A673 (cell line): ENCODE results near the gene POLDIP2.

Source experiments
- CTCF ChIP-seq: fragments of 300-800, 200-600 bp; sonication (generic); conservative IDR thresholded peaks from 2 replicates; pipeline ENCODE4 v1.5.1; 2017; ENCODE audit warnings: low read depth, mild to moderate bottlenecking, antibody characterized with exemption, low read length, moderate library complexity, mixed read lengths
- EZH2 ChIP-seq: fragments of 200-600 bp; sonication (generic); IDR thresholded peaks from 2 replicates; pipeline ENCODE4 v1.6.1; 2017; ENCODE audit warnings: borderline replicate concordance, low read depth, mild to moderate bottlenecking, mixed read lengths, antibody characterized with exemption, low read length; ENCODE audit not compliant: poor library complexity, severe bottlenecking

GRCh38 chr17:28392491-28392890 is 35.2 kb upstream of the POLDIP2 start:
- TF ChIP-seq EZH2 = no peak
- no peak for TF ChIP-seq CTCF
